Measurements from ENCODE around the gene CES5A. TPM values are rescaled to one million over a fixed set of nuclear protein-coding genes. Genes with fewer than 3 reads are reported as not detected.

The CES5A gene
- total RNA-seq, 4 donors from 2014 or later, result not detected

DNA sequence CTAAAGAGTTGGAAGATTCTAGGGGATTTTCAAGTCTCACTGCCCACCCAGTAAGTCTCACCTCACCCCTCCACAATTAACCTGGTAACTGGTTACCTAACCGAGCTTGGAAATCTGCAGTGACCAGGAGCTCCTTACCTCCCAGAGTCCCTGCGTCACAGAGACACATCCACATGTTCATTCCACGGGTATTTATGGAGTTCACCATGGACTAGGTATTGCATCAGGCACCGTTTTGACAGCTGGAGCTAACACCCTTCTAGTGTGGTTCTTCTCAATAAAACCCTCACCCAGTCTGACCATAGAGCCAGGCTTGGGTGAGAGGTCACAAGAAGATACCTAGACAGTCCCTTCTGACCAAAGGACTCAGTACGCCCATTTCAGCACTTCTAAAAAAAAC is 2.1 kb downstream of the CES5A start:
- H3K27ac ChIP-seq, result no peak overlapping the region
- ATAC-seq (no peak), DNase-seq (no peak)
- no peaks in the 10 kb centered on the region for H3K4me1 ChIP-seq
- TF ChIP-seq POLR2A (IDR thresholded peaks at IDR 0.05), result no peak
- TF ChIP-seq, protein P1, sequence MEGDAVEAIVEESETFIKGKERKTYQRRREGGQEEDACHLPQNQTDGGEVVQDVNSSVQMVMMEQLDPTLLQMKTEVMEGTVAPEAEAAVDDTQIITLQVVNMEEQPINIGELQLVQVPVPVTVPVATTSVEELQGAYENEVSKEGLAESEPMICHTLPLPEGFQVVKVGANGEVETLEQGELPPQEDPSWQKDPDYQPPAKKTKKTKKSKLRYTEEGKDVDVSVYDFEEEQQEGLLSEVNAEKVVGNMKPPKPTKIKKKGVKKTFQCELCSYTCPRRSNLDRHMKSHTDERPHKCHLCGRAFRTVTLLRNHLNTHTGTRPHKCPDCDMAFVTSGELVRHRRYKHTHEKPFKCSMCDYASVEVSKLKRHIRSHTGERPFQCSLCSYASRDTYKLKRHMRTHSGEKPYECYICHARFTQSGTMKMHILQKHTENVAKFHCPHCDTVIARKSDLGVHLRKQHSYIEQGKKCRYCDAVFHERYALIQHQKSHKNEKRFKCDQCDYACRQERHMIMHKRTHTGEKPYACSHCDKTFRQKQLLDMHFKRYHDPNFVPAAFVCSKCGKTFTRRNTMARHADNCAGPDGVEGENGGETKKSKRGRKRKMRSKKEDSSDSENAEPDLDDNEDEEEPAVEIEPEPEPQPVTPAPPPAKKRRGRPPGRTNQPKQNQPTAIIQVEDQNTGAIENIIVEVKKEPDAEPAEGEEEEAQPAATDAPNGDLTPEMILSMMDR (IDR thresholded peaks at IDR 0.05 in 4 of 5, conservative IDR thresholded peaks at IDR 0.05 in 1 of 5), result no peak
- intact Hi-C loops (cut with DNase I; ENCODE audit: low total_unique reads), result no loop called here
- no peaks in the 10 kb centered on the region for H3K9me3 ChIP-seq
- H3K27me3 ChIP-seq, result no peaks in the 10 kb centered on the region
- no peaks in the 10 kb centered on the region for H3K36me3 ChIP-seq
- H3K4me3 ChIP-seq, result no peak overlapping the region
- in situ Hi-C loops (cut with MboI; ENCODE audit: low sequenced_read_pairs in 4 of 4), result no loop called here

DNA sequence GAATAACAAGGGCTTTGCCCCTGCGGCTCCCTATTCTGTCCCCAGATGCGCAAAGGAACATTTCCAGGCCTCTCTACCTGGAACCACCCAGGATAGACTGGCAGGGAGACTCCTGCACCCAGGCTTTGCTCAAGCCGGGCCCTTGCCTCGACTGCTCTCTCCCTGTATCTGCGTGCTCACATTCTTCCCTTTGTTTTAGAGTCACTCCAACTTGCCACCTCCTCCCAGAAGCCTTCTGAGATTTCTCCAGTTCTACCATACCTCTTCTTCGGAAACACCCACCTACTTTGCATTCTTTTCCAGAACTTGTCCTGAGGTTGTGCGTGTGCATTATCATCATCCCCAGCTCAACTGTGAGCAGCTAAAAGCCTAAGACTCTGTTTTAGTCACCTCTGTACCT is 3.0 kb downstream of the CES5A start:
- no peaks in the 10 kb centered on the region for H3K27me3 ChIP-seq
- DNase-seq (no peak), ATAC-seq (no peak)
- intact Hi-C loops (cut with DNase I; ENCODE audit: low total_unique reads) (no loop called here), in situ Hi-C loops (cut with MboI; ENCODE audit: low sequenced_read_pairs in 4 of 4) (no loop called here)
- no peak for TF ChIP-seq POLR2A (IDR thresholded peaks at IDR 0.05)
- TF ChIP-seq, protein P1 (IDR thresholded peaks at IDR 0.05 in 4 of 5, conservative IDR thresholded peaks at IDR 0.05 in 1 of 5), result no peak
- no peaks in the 10 kb centered on the region for H3K4me1 ChIP-seq
- H3K4me3 ChIP-seq, result no peak overlapping the region
- H3K9me3 ChIP-seq, result no peaks in the 10 kb centered on the region
- no peak overlapping the region for H3K27ac ChIP-seq
- H3K36me3 ChIP-seq, result no peaks in the 10 kb centered on the region

DNA sequence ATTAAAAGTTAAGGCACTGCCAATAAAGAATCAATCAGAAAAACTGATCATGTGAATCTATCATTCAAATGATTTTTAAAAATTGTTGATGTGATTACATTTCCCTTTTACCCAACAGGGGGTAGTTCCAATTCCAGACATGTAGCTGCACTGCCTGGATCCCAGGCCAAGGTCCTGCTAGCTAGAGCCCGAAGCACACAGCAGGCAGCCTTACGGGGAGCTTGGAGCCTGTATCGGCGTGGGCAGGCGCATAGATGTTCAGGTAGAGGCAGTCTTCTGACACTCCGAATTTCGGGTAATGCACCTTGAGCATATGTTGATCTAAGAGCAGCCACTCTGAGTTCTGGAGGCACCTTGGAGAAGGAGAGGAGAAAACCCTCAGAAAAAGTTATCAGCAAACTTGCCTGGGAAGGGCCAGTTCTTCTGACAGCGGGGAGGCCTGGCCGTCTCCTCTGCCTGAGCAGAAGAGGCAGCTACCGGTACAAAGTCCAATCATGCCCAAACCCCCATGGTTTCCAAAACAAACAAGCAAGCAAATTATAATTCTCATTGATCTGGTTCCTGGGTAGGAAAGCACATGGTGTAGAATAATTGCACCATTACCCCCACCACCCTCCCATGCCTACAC is 3.6 kb downstream of the CES5A start:
- H3K27me3 ChIP-seq, result no peaks in the 10 kb centered on the region
- in situ Hi-C loops (cut with MboI; ENCODE audit: low sequenced_read_pairs in 4 of 4), result no loop called here
- ATAC-seq, result no peak
- no peak for DNase-seq
- TF ChIP-seq, protein P1 (IDR thresholded peaks at IDR 0.05 in 4 of 5, conservative IDR thresholded peaks at IDR 0.05 in 1 of 5), result no peak
- TF ChIP-seq POLR2A (IDR thresholded peaks at IDR 0.05), result no peak
- H3K27ac ChIP-seq, result no peak overlapping the region
- intact Hi-C loops (cut with DNase I; ENCODE audit: low total_unique reads), result no loop called here
- no peak overlapping the region for H3K4me3 ChIP-seq
- H3K36me3 ChIP-seq, result no peaks in the 10 kb centered on the region
- no peaks in the 10 kb centered on the region for H3K4me1 ChIP-seq
- no peaks in the 10 kb centered on the region for H3K9me3 ChIP-seq

DNA sequence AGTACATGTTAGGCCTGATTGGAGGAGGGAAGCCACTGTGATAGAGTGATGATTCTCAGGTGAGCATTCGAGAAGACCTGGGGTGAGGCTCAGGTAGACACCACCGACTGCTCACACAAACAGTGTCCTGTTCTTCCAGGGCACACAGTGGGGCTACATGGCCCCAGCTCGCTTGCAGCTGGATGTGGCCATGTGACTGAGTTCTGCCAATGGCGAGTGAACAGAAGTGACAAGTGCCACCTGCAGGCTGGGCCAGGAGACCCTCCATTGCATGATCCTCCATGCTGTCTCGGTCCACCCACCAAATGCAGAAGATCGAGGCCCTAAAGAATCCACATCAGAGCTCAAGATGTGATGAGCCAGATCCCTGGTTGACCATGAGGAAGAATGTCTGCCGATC is 6.2 kb downstream of the CES5A start:
- no peak overlapping the region for H3K4me3 ChIP-seq
- no peaks in the 10 kb centered on the region for H3K4me1 ChIP-seq
- no peaks in the 10 kb centered on the region for H3K36me3 ChIP-seq
- H3K9me3 ChIP-seq, result no peaks in the 10 kb centered on the region
- H3K27me3 ChIP-seq, result no peaks in the 10 kb centered on the region
- in situ Hi-C loops (cut with MboI; ENCODE audit: low sequenced_read_pairs in 4 of 4), result no loop called here
- TF ChIP-seq POLR2A (IDR thresholded peaks at IDR 0.05), result no peak
- TF ChIP-seq, protein P1 (IDR thresholded peaks at IDR 0.05 in 4 of 5, conservative IDR thresholded peaks at IDR 0.05 in 1 of 5), result no peak
- intact Hi-C loops (cut with DNase I; ENCODE audit: low total_unique reads), result no loop called here
- no peak overlapping the region for H3K27ac ChIP-seq
- ATAC-seq (no peak), DNase-seq (no peak)

DNA sequence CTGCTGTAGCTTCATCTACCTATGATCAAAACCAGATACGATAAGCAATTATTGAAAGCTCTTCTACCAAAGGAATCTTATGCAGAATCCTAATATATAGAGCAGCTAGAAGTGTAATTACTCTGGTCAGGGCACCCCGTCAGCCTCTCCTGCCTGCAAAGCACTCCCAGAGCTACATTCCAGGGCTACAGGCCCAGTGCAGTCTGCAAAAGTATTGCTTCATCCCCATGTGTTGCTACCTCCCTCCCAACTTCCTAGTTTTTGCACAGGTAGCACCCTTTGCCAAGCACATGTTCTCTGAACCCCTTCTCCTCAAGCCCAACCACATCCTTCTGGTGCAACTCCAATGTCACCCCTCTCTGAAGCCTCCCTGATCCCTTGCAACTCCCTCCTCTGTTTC is 7.0 kb downstream of the CES5A start:
- in situ Hi-C loops (cut with MboI; ENCODE audit: low sequenced_read_pairs in 4 of 4), result no loop called here
- no peak for TF ChIP-seq POLR2A (IDR thresholded peaks at IDR 0.05)
- TF ChIP-seq, protein P1 (IDR thresholded peaks at IDR 0.05 in 4 of 5, conservative IDR thresholded peaks at IDR 0.05 in 1 of 5), result no peak

More for the DNA sequence above, 7.0 kb downstream of the CES5A start:
- DNase-seq (no peak), ATAC-seq (no peak)
- H3K36me3 ChIP-seq, result no peaks in the 10 kb centered on the region
- H3K27me3 ChIP-seq, result no peaks in the 10 kb centered on the region
- H3K4me3 ChIP-seq, result no peak overlapping the region
- no peaks in the 10 kb centered on the region for H3K4me1 ChIP-seq
- intact Hi-C loops (cut with DNase I; ENCODE audit: low total_unique reads), result no loop called here
- no peaks in the 10 kb centered on the region for H3K9me3 ChIP-seq
- H3K27ac ChIP-seq, result no peak overlapping the region
